Measurements from ENCODE around the gene ENDOG. TPM values are rescaled to one million over a fixed set of nuclear protein-coding genes. Genes with fewer than 3 reads are reported as not detected.
"Not testable (repeated sequence)": the region's sequence is repeated elsewhere in the genome, so short reads cannot be mapped to it uniquely, and the experiment has no call there.

Gene ENDOG
- total and polyA plus RNA-seq, 3 donors from 2014 or later = 28.9 to 33.9 (median 30.4) TPM

GRCh38 chr9:128861501-128861900, 43.2 kb downstream of the ENDOG start:
- intact Hi-C loops (cut with DNase I; ENCODE audit: low total_unique reads) = loop anchor here (5.0 kb wide), 2 partner anchors 66 to 81 kb away; no protein-coding TSS in a partner anchor
- 96 to 100% methylated on average over 3 to 5 of the region's 6 CpGs for WGBS, 2 donors
- H3K27ac ChIP-seq = no peak overlapping the region
- peaks cover 11% of the 10 kb centered on the region for H3K4me1 ChIP-seq
- no peak for TF ChIP-seq POLR2A (IDR thresholded peaks at IDR 0.05)
- TF ChIP-seq CTCF (IDR thresholded peaks at IDR 0.05) = no peak
- H3K36me3 ChIP-seq (ENCODE audit: low read depth, missing control alignments) = no peaks in the 10 kb centered on the region
- no peaks in the 10 kb centered on the region for H3K9me3 ChIP-seq
- H3K4me3 ChIP-seq = no peak overlapping the region
- DNase-seq = no peak
- no peaks in the 10 kb centered on the region for H3K27me3 ChIP-seq

GRCh38 chr9:128862401-128862851, 44.1 kb downstream of the ENDOG start:
- no peak for DNase-seq
- Histone ChIP-seq H3K9me3 (no peaks in the 10 kb centered on the region), H3K4me3 (no peak overlapping the region), H3K27ac (no peak overlapping the region), H3K27me3 (no peaks in the 10 kb centered on the region), H3K4me1 (peaks cover 11% of the 10 kb centered on the region), H3K36me3 (ENCODE audit: low read depth, missing control alignments) (no peaks in the 10 kb centered on the region)
- intact Hi-C loops (cut with DNase I; ENCODE audit: low total_unique reads) = loop anchor here (5.0 kb wide), 2 partner anchors 65 to 80 kb away; no protein-coding TSS in a partner anchor
- 72 to 88% methylated on average over 6 of the region's 6 CpGs for WGBS, 2 donors
- TF ChIP-seq CTCF (IDR thresholded peaks at IDR 0.05) (no peak), POLR2A (IDR thresholded peaks at IDR 0.05) (no peak)

GRCh38 chr9:128863647-128864046, 45.3 kb downstream of the ENDOG start:
- TF ChIP-seq POLR2A (IDR thresholded peaks at IDR 0.05) = no peak
- peak; percentile 94 to 99 (median 94) for TF ChIP-seq CTCF (IDR thresholded peaks at IDR 0.05)

GRCh38 chr9:128870128-128870940, 52.0 kb downstream of the ENDOG start:
- 68 to 82% methylated on average over 7 of the region's 7 CpGs for WGBS, 2 donors
- Histone ChIP-seq H3K27ac (no peak overlapping the region), H3K4me1 (no peaks in the 10 kb centered on the region)

More at GRCh38 chr9:128863647-128864046, 45.3 kb downstream of the ENDOG start:
- Histone ChIP-seq H3K36me3 (ENCODE audit: low read depth, missing control alignments) (no peaks in the 10 kb centered on the region), H3K27me3 (no peaks in the 10 kb centered on the region), H3K9me3 (no peaks in the 10 kb centered on the region), H3K4me3 (no peak overlapping the region), H3K4me1 (peaks cover 11% of the 10 kb centered on the region), H3K27ac (no peak overlapping the region)
- DNase-seq = peak; percentile 75
- intact Hi-C loops (cut with DNase I; ENCODE audit: low total_unique reads) = loop anchor here (5.0 kb wide), 2 partner anchors 64 to 79 kb away; no protein-coding TSS in a partner anchor
- 36 to 44% methylated on average over 8 to 10 of the region's 10 CpGs for WGBS, 2 donors

GRCh38 chr9:128870941-128871265, 52.6 kb downstream of the ENDOG start:
- H3K9me3 ChIP-seq; H3K4me1 ChIP-seq; H3K27ac ChIP-seq; intact Hi-C loops (cut with DNase I; ENCODE audit: low total_unique reads); H3K4me3 ChIP-seq; H3K27me3 ChIP-seq; DNase-seq; H3K36me3 ChIP-seq (ENCODE audit: low read depth, missing control alignments): not testable (repeated sequence)
- WGBS, 2 donors = 86% methylated on average over 7 of the region's 7 CpGs

More at GRCh38 chr9:128870128-128870940, 52.0 kb downstream of the ENDOG start:
- intact Hi-C loops (cut with DNase I; ENCODE audit: low total_unique reads) = no loop called here
- Histone ChIP-seq H3K4me3 (no peak overlapping the region), H3K27me3 (no peaks in the 10 kb centered on the region), H3K36me3 (ENCODE audit: low read depth, missing control alignments) (no peaks in the 10 kb centered on the region), H3K9me3 (no peaks in the 10 kb centered on the region)
- TF ChIP-seq POLR2A (IDR thresholded peaks at IDR 0.05) = no peak
- no peak for TF ChIP-seq CTCF (IDR thresholded peaks at IDR 0.05)
- DNase-seq = no peak

Other genes starting within 250 kb of the ENDOG start
- 10 to 100 TPM; 78.4 to 96.7 TPM for gene DYNC2I2, start 161.7 kb upstream of the ENDOG start, total RNA-seq
- 102 TPM for gene DYNC2I2, start 161.7 kb upstream of the ENDOG start, polyA plus RNA-seq (ENCODE audit: insufficient read depth, low read depth, low replicate concordance)
- 100 to 1,000 TPM; 113 to 142 TPM for gene SET, start 129.3 kb upstream of the ENDOG start, total RNA-seq
- gene SET, start 129.3 kb upstream of the ENDOG start, polyA plus RNA-seq (ENCODE audit: insufficient read depth, low read depth, low replicate concordance) = 159 TPM
- gene PKN3, start 116.0 kb upstream of the ENDOG start, total RNA-seq = 1 to 10 TPM; 3.6 to 7.2 TPM
- 4.2 TPM for gene PKN3, start 116.0 kb upstream of the ENDOG start, polyA plus RNA-seq (ENCODE audit: insufficient read depth, low read depth, low replicate concordance)
- 10 to 100 TPM; 36.4 to 57.5 TPM for gene ZDHHC12, start 94.4 kb upstream of the ENDOG start, total RNA-seq
- gene ZDHHC12, start 94.4 kb upstream of the ENDOG start, polyA plus RNA-seq (ENCODE audit: insufficient read depth, low read depth, low replicate concordance) = 39.3 TPM
- 100 to 1,000 TPM in 1 of 2 donors, 10 to 100 TPM in 1; 96.8 to 112 TPM for gene ZER1, start 46.6 kb upstream of the ENDOG start, total RNA-seq
- gene ZER1, start 46.6 kb upstream of the ENDOG start, polyA plus RNA-seq (ENCODE audit: insufficient read depth, low read depth, low replicate concordance) = 118 TPM
- 10 to 100 TPM; 14.3 to 15.7 TPM for gene TBC1D13, start 31.2 kb upstream of the ENDOG start, total RNA-seq
- 15.5 TPM for gene TBC1D13, start 31.2 kb upstream of the ENDOG start, polyA plus RNA-seq (ENCODE audit: insufficient read depth, low read depth, low replicate concordance)
- 10 to 100 TPM; 34.0 to 43.2 TPM for gene SPOUT1, start 11.3 kb downstream of the ENDOG start, total RNA-seq
- 14.4 TPM for gene SPOUT1, start 11.3 kb downstream of the ENDOG start, polyA plus RNA-seq (ENCODE audit: insufficient read depth, low read depth, low replicate concordance)
- gene KYAT1, start 63.5 kb downstream of the ENDOG start, total RNA-seq = 10 to 100 TPM; 14.0 to 18.0 TPM
- 11.6 TPM for gene KYAT1, start 63.5 kb downstream of the ENDOG start, polyA plus RNA-seq (ENCODE audit: insufficient read depth, low read depth, low replicate concordance)
- 10 to 100 TPM; 54.3 to 61.3 TPM for gene LRRC8A, start 63.6 kb downstream of the ENDOG start, total RNA-seq
- 30.9 TPM for gene LRRC8A, start 63.6 kb downstream of the ENDOG start, polyA plus RNA-seq (ENCODE audit: insufficient read depth, low read depth, low replicate concordance)
- gene PHYHD1, start 102.5 kb downstream of the ENDOG start, total RNA-seq = 10 to 100 TPM; 10.9 to 18.5 TPM
- gene PHYHD1, start 102.5 kb downstream of the ENDOG start, polyA plus RNA-seq (ENCODE audit: insufficient read depth, low read depth, low replicate concordance) = 15.1 TPM
- 10 to 100 TPM; 26.4 to 29.4 TPM for gene DOLK, start 129.1 kb downstream of the ENDOG start, total RNA-seq
- gene DOLK, start 129.1 kb downstream of the ENDOG start, polyA plus RNA-seq (ENCODE audit: insufficient read depth, low read depth, low replicate concordance) = 36.9 TPM
- 100 to 1,000 TPM; 165 to 184 TPM for gene NUP188, start 129.2 kb downstream of the ENDOG start, total RNA-seq
- gene NUP188, start 129.2 kb downstream of the ENDOG start, polyA plus RNA-seq (ENCODE audit: insufficient read depth, low read depth, low replicate concordance) = 241 TPM
- 10 to 100 TPM; 88.8 to 92.2 TPM for gene SH3GLB2, start 209.8 kb downstream of the ENDOG start, total RNA-seq
- gene SH3GLB2, start 209.8 kb downstream of the ENDOG start, polyA plus RNA-seq (ENCODE audit: insufficient read depth, low read depth, low replicate concordance) = 62.3 TPM
- gene MIGA2, start 218.1 kb downstream of the ENDOG start, total RNA-seq = 10 to 100 TPM; 42.0 to 42.7 TPM
- 22.9 TPM for gene MIGA2, start 218.1 kb downstream of the ENDOG start, polyA plus RNA-seq (ENCODE audit: insufficient read depth, low read depth, low replicate concordance)

Measured in testis (tissue), 3 donors.